ENCODE data around the gene EFNA3.

The EFNA3 gene

GRCh38 chr1:155044812-155045657, 33.6 kb upstream of the EFNA3 start (continued):
- TF ChIP-seq HIC1 (tag by site-specific recombination; IDR thresholded peaks at IDR 0.05), result no peak
- TF ChIP-seq ZNF626 (tag by site-specific recombination; IDR thresholded peaks at IDR 0.05), result no peak
- TF ChIP-seq ZNF768 (tag by site-specific recombination; IDR thresholded peaks at IDR 0.05), result no peak
- no peak for TF ChIP-seq ZNF488 (tag by site-specific recombination; IDR thresholded peaks at IDR 0.05)
- TF ChIP-seq SP7 (tag by site-specific recombination; IDR thresholded peaks at IDR 0.05), result peak; percentile 61; the same call in 1 of the 2 replicates
- no peak for TF ChIP-seq ZBTB6 (tag by site-specific recombination; IDR thresholded peaks at IDR 0.05)
- TF ChIP-seq ZNF202 (tag by site-specific recombination; IDR thresholded peaks at IDR 0.05; ENCODE audit: borderline replicate concordance), result no peak
- no peak for TF ChIP-seq ZBTB26 (tag by site-specific recombination; optimal IDR thresholded peaks at IDR 0.05)
- no peak for TF ChIP-seq ZNF658 (tag by site-specific recombination; IDR thresholded peaks at IDR 0.05)
- TF ChIP-seq TCF7L2 (IDR thresholded peaks at IDR 0.05; ENCODE audit: borderline replicate concordance, low read depth, low read length), result no peak
- TF ChIP-seq ZNF623 (tag by site-specific recombination; IDR thresholded peaks at IDR 0.05), result no peak
- no peak for TF ChIP-seq ZFP37 (tag by site-specific recombination; IDR thresholded peaks at IDR 0.05)
- no peak for TF ChIP-seq IKZF3 (tag by site-specific recombination; IDR thresholded peaks at IDR 0.05)
- no peak for TF ChIP-seq SP3 (tag by site-specific recombination; IDR thresholded peaks at IDR 0.05)
- TF ChIP-seq, protein P1, sequence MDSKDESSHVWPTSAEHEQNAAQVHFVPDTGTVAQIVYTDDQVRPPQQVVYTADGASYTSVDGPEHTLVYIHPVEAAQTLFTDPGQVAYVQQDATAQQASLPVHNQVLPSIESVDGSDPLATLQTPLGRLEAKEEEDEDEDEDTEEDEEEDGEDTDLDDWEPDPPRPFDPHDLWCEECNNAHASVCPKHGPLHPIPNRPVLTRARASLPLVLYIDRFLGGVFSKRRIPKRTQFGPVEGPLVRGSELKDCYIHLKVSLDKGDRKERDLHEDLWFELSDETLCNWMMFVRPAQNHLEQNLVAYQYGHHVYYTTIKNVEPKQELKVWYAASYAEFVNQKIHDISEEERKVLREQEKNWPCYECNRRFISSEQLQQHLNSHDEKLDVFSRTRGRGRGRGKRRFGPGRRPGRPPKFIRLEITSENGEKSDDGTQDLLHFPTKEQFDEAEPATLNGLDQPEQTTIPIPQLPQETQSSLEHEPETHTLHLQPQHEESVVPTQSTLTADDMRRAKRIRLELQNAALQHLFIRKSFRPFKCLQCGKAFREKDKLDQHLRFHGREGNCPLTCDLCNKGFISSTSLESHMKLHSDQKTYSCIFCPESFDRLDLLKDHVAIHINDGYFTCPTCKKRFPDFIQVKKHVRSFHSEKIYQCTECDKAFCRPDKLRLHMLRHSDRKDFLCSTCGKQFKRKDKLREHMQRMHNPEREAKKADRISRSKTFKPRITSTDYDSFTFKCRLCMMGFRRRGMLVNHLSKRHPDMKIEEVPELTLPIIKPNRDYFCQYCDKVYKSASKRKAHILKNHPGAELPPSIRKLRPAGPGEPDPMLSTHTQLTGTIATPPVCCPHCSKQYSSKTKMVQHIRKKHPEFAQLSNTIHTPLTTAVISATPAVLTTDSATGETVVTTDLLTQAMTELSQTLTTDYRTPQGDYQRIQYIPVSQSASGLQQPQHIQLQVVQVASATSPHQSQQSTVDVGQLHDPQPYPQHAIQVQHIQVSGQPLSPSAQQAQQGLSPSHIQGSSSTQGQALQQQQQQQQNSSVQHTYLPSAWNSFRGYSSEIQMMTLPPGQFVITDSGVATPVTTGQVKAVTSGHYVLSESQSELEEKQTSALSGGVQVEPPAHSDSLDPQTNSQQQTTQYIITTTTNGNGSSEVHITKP (tag by site-specific recombination; IDR thresholded peaks at IDR 0.05), result no peak
- no peak for TF ChIP-seq ZIC2 (tag by site-specific recombination; IDR thresholded peaks at IDR 0.05)
- TF ChIP-seq GFI1B (tag by site-specific recombination; IDR thresholded peaks at IDR 0.05), result no peak
- TF ChIP-seq ZNF677 (tag by site-specific recombination; IDR thresholded peaks at IDR 0.05), result no peak
- TF ChIP-seq ZNF560 (tag by site-specific recombination; IDR thresholded peaks at IDR 0.05; ENCODE audit: borderline replicate concordance), result no peak
- peak; percentile 59; the same call in 1 of the 2 replicates for TF ChIP-seq ZNF629 (tag by site-specific recombination; IDR thresholded peaks at IDR 0.05)
- no peak for TF ChIP-seq WT1 (tag by site-specific recombination; IDR thresholded peaks at IDR 0.05)
- TF ChIP-seq MYNN (tag by site-specific recombination; IDR thresholded peaks at IDR 0.05; ENCODE audit: borderline replicate concordance), result no peak
- no peak for TF ChIP-seq ZSCAN5A (tag by site-specific recombination; IDR thresholded peaks at IDR 0.05)
- no peak for TF ChIP-seq ZNF140 (tag by site-specific recombination; IDR thresholded peaks at IDR 0.05)
- no peak for TF ChIP-seq ZNF157 (tag by site-specific recombination; IDR thresholded peaks at IDR 0.05)

Data from HEK293 (cell line).